ENCODE measurements around the gene TBX10. TPM values are rescaled to one million over a fixed set of nuclear protein-coding genes. Genes with fewer than 3 reads are reported as not detected.

The TBX10 gene
- total RNA-seq, 1 donor from 2014 or later, result not detected

DNA sequence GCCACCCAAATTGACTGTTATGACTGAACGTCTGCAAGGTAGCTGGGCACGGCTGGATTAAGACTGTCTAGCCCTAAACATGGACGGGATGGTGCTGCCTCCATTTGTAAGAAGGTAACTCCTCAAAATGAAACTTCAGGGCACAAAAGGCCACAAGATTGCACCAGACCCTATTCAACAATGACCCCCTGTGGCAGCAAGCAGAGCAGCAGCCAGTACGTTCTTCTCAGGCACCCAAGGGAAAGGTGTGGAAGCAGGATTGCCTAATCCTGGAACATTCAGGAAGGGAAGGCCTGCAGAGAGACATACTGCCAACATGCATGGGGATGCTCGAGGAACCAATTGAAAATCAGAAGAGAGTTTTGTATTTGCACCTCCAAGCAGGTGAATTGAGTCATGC, 4.5 kb upstream of the TBX10 start:
- no peak overlapping the region for H3K27ac Mint-ChIP-seq (ENCODE audit: unreplicated experiment)
- TF ChIP-seq, protein P1, sequence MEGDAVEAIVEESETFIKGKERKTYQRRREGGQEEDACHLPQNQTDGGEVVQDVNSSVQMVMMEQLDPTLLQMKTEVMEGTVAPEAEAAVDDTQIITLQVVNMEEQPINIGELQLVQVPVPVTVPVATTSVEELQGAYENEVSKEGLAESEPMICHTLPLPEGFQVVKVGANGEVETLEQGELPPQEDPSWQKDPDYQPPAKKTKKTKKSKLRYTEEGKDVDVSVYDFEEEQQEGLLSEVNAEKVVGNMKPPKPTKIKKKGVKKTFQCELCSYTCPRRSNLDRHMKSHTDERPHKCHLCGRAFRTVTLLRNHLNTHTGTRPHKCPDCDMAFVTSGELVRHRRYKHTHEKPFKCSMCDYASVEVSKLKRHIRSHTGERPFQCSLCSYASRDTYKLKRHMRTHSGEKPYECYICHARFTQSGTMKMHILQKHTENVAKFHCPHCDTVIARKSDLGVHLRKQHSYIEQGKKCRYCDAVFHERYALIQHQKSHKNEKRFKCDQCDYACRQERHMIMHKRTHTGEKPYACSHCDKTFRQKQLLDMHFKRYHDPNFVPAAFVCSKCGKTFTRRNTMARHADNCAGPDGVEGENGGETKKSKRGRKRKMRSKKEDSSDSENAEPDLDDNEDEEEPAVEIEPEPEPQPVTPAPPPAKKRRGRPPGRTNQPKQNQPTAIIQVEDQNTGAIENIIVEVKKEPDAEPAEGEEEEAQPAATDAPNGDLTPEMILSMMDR (IDR thresholded peaks at IDR 0.05), result peak; percentile 11
- no peaks in the 10 kb centered on the region for H3K27me3 Mint-ChIP-seq (ENCODE audit: unreplicated experiment)
- no peak overlapping the region for H3K4me3 Mint-ChIP-seq (ENCODE audit: unreplicated experiment)
- no peaks in the 10 kb centered on the region for H3K36me3 Mint-ChIP-seq (ENCODE audit: unreplicated experiment)
- DNase-seq (ENCODE audit: extremely low spot score, unreplicated experiment), result no peak
- no peaks in the 10 kb centered on the region for H3K9me3 Mint-ChIP-seq (ENCODE audit: unreplicated experiment)
- no peaks in the 10 kb centered on the region for H3K4me1 Mint-ChIP-seq (ENCODE audit: unreplicated experiment)

DNA sequence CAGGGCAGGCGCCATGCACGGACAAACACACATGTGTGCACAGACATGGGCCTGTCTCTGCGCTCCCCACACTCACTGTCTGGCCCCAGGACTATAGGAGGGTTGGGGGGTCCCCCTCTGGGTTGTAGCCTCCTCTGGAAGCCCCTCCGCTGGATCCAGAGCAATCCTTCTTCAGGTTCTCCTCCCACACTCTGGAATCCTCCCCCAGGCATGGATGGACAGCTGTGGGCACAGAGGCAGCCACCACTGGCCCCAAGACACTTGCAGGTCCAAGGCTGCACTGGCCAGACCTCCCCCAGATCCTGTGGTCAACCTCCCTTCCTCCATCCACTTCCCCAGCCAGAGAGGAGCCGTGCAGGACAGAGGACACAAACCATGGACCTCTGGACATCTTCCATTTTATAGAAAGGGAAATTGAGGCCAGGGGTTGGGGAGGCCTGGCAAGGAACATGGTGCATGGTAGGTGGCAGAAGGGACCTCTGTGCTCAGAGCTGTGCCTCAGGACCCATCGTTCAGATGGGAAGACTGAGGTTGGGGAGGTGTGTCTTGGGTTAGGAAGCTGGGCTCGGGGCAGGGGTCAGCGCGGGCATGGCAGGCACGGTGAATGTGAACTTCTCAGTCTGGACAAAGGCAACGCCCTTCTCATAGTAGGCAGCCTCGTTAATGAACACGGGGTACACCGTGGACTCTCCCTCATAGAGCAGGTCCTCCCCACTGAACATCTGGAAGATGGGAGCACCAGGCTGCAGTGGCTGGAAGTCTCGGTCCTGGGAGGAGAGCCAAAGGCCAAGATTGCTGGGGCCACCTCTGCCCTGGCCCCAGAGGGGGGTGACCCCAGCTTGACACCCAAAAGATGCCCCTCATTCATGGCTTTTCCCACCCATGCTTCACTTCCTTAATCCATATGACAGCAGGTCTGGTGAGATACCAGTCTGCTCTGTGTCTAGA, 2.9 kb upstream of the TBX10 start:
- H3K27me3 Mint-ChIP-seq (ENCODE audit: unreplicated experiment), result no peaks in the 10 kb centered on the region
- no peak overlapping the region for H3K27ac Mint-ChIP-seq (ENCODE audit: unreplicated experiment)

DNA sequence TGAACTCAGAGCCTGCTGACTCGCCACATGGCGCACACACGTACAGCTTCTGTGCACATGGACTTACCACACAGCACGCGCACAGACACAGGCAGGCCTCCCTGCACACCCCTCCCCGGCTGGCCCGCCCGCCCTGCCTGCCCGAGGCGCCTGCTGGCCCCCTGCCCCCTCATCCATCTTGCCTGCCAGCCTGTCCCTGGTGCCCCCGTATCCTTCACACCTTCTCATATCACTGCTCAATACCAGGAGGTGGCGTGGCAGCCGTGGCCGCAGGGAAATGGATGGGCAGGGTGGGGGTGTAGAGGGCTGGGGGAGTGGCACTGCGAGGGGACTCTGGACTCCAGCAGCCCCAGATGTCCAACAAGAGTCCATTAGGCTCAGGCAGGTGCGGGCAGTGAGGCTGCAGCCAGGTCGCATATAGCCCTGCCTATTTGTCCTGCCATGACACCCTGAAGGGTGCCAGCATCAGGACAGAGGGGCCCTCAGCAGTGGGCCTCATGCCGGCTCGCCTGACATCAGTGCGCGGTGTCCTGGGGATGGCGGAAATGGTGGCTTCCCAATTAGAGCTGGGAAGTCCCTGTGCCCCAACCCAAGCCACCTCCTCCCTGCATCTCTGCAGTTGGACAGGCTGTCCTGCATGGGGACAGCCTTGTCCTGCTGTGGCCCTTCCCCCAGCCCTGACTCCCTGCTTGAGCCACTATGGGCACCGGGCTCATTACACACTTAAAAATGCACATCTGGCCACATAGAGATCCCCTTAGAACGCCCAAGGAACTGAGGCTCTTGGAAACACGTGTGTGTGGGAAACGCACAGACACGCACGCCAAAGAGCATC, 2.0 kb upstream of the TBX10 start:
- DNase-seq (ENCODE audit: extremely low spot score, unreplicated experiment), result no peak
- Mint-ChIP-seq H3K9me3 (ENCODE audit: unreplicated experiment) (no peaks in the 10 kb centered on the region), H3K4me1 (ENCODE audit: unreplicated experiment) (no peaks in the 10 kb centered on the region), H3K27ac (ENCODE audit: unreplicated experiment) (no peak overlapping the region), H3K4me3 (ENCODE audit: unreplicated experiment) (no peak overlapping the region), H3K36me3 (ENCODE audit: unreplicated experiment) (no peaks in the 10 kb centered on the region), H3K27me3 (ENCODE audit: unreplicated experiment) (peaks cover 2% of the 10 kb centered on the region)
- TF ChIP-seq, protein P1 (IDR thresholded peaks at IDR 0.05), result no peak

More for the DNA sequence above, 2.9 kb upstream of the TBX10 start:
- Mint-ChIP-seq H3K9me3 (ENCODE audit: unreplicated experiment) (no peaks in the 10 kb centered on the region), H3K4me3 (ENCODE audit: unreplicated experiment) (no peak overlapping the region), H3K36me3 (ENCODE audit: unreplicated experiment) (no peaks in the 10 kb centered on the region), H3K4me1 (ENCODE audit: unreplicated experiment) (no peaks in the 10 kb centered on the region)
- TF ChIP-seq, protein P1 (IDR thresholded peaks at IDR 0.05), result no peak
- no peak for DNase-seq (ENCODE audit: extremely low spot score, unreplicated experiment)

DNA sequence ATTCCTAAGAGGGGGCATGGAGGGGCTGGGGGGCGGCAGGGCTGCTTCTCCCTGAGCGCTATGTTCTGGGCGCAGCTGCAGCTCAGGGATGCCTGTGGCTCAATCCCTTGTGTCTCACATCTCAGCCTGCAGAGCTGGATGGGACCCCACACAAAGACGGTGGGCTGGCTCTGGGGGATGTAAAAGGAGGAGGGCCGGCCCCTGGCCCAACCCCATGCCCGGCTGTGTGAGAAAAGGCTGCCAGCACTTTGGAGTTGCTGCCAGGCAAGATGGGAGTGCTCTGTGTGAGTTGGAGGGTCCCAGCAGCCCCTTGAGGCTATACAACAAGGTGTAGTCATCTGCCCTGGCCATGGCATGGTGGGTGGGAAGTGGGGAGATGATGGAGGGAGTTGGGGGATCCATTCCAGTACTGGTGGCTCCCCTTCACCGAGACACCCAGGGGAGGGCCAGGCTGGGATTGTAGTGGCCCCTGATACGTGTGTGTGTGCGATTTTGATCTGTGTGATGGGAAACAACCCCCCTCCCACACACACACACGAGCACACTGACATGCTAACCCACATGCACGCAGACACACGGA, 1.3 kb upstream of the TBX10 start:
- H3K4me3 Mint-ChIP-seq (ENCODE audit: unreplicated experiment), result no peak overlapping the region
- H3K4me1 Mint-ChIP-seq (ENCODE audit: unreplicated experiment), result no peaks in the 10 kb centered on the region
- TF ChIP-seq, protein P1 (IDR thresholded peaks at IDR 0.05), result no peak
- H3K36me3 Mint-ChIP-seq (ENCODE audit: unreplicated experiment), result no peaks in the 10 kb centered on the region
- H3K27ac Mint-ChIP-seq (ENCODE audit: unreplicated experiment), result no peak overlapping the region
- no peak for DNase-seq (ENCODE audit: extremely low spot score, unreplicated experiment)
- H3K9me3 Mint-ChIP-seq (ENCODE audit: unreplicated experiment), result no peaks in the 10 kb centered on the region
- H3K27me3 Mint-ChIP-seq (ENCODE audit: unreplicated experiment), result peaks cover 2% of the 10 kb centered on the region

Measured in osteocyte (in vitro differentiated cells).